HFFc6 (cell line): ENCODE measurements around the gene SLC34A1. TPM values are rescaled to one million over a fixed set of nuclear protein-coding genes. Genes with fewer than 3 reads are reported as not detected.
A peak's percentile ranks its signal among the peaks of the same experiment; 100 is the strongest.

Experiments
- DNase-seq: peaks from one replicate; pipeline ENCODE4 v3.0.0-alpha.2; 2018
- H3K27ac Mint-ChIP-seq: 2 replicates; pipeline ENCODE4 v1.8.0; 2020; ENCODE audit warnings: mild to moderate bottlenecking, mixed read lengths
- H3K27me3 Mint-ChIP-seq: 2 replicates; pipeline ENCODE4 v1.8.0; 2021; ENCODE audit warnings: mild to moderate bottlenecking, moderate library complexity, mixed read lengths; ENCODE audit not compliant: insufficient read depth
- H3K36me3 Mint-ChIP-seq: 2 replicates; pipeline ENCODE4 v1.8.0; 2021; ENCODE audit warnings: low read depth, mixed read lengths
- H3K4me1 Mint-ChIP-seq: 2 replicates; pipeline ENCODE4 v1.8.0; 2020; ENCODE audit warnings: low read depth, mixed read lengths
- H3K4me3 Mint-ChIP-seq: 2 replicates; pipeline ENCODE4 v1.8.0; 2020; ENCODE audit warnings: mild to moderate bottlenecking, moderate library complexity, mixed read lengths
- H3K9me3 Mint-ChIP-seq: 2 replicates; pipeline ENCODE4 v1.8.0; 2020; ENCODE audit warnings: mild to moderate bottlenecking, mixed read lengths
- total RNA-seq, 6 experiments: library from RNA; stranded (reverse); fragmentation: NEBNext Ultra II Directional; extraction: Animal tissue kit (Norgen Biotek cat#: 25700); gene quantifications; 2 replicates in 1 of 6; 3 replicates in 5 of 6; pipeline ENCODE4 v1.2.3, GENCODE V29; 2021
- TF ChIP-seq, protein P1 (sequence below): fragments of 200-600 bp; sonication (generic); IDR thresholded peaks from 2 replicates; pipeline ENCODE4 v1.5.0; 2021; ENCODE audit warnings: antibody characterized with exemption, mild to moderate bottlenecking

The SLC34A1 gene
- total RNA-seq, 6 experiments from 2014 or later: not detected

DNA sequence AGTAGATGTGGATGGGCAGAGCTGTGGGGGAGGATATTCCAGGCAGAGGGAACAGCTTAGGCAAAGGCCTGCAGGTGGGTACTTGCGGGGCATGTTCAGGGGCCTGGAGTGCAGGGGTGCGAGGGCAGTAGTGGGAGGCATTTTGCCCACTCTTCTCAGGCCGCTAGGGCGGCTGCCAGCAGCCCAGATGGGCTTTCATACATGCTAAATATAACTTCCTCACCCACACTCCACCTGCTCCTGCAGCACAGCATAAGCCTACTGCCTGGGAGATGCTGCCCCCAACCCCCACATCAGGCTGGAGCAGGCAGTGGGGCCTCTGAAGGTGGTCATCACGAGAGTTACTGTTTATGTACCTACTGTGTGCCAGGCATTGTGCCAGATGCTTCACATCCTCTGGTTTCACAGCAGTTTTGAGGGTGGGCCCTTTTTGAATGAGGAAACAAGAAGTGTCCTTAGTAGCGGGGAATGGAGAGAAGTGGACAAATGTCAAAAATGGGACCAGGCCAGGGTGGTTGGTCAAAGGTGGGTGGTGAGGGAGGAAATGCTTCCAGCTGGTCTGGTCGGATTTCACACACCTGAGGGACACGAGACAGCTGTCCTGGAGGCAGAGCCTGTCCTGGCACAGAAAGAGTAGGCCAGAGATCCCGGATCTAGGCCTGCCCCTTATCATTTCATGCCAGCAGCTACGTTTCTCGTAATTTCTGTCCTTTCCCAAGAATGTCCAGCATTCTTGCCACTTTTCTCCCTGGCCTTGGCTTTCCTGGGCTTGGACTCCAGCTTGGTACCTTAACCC is 14.4 kb upstream of the SLC34A1 start:
- no peak for DNase-seq
- no peaks in the 10 kb centered on the region for H3K9me3 Mint-ChIP-seq
- peaks cover 18% of the 10 kb centered on the region for H3K27me3 Mint-ChIP-seq
- TF ChIP-seq, protein P1, sequence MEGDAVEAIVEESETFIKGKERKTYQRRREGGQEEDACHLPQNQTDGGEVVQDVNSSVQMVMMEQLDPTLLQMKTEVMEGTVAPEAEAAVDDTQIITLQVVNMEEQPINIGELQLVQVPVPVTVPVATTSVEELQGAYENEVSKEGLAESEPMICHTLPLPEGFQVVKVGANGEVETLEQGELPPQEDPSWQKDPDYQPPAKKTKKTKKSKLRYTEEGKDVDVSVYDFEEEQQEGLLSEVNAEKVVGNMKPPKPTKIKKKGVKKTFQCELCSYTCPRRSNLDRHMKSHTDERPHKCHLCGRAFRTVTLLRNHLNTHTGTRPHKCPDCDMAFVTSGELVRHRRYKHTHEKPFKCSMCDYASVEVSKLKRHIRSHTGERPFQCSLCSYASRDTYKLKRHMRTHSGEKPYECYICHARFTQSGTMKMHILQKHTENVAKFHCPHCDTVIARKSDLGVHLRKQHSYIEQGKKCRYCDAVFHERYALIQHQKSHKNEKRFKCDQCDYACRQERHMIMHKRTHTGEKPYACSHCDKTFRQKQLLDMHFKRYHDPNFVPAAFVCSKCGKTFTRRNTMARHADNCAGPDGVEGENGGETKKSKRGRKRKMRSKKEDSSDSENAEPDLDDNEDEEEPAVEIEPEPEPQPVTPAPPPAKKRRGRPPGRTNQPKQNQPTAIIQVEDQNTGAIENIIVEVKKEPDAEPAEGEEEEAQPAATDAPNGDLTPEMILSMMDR: no peak
- H3K4me3 Mint-ChIP-seq: no peak overlapping the region
- no peak overlapping the region for H3K27ac Mint-ChIP-seq
- no peaks in the 10 kb centered on the region; the same call in 1 of the 2 replicates for H3K36me3 Mint-ChIP-seq
- peaks cover 21% of the 10 kb centered on the region for H3K4me1 Mint-ChIP-seq

DNA sequence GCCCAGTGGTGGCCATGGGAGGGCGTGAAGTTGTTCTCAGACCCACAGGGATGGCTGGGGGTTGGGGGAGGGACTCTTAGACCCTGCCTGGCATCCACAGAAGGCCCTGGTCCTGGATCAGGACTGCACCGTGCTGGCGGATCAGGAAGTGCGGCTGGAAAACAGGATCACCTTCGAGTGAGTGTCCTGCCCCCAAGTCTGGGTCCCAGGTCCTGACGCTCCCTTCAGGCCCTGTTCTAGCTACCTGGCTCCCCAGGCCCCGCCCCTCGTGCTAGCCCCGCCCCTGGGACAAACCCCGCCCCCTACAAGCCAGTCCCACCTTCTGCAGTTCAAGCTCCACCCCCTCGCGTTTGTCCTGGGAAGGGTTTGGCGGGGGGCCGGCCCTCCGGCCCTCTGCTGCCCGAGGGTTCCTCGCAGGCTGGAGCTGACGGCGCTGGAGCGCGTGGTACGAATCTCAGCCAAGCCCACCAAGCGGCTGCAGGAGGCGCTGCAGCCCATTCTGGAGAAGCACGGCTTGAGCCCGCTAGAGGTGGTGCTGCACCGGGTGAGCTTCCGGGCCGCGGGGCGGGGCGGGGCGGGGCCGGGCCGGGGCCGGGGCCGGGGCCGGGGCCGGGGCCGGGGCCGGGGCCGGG is 13.6 kb upstream of the SLC34A1 start:
- no peak overlapping the region for H3K27ac Mint-ChIP-seq
- H3K4me1 Mint-ChIP-seq: peaks cover 21% of the 10 kb centered on the region
- H3K27me3 Mint-ChIP-seq: peaks cover 18% of the 10 kb centered on the region
- DNase-seq: peak; percentile 47
- H3K36me3 Mint-ChIP-seq: no peaks in the 10 kb centered on the region; the same call in 1 of the 2 replicates
- H3K9me3 Mint-ChIP-seq: no peaks in the 10 kb centered on the region
- H3K4me3 Mint-ChIP-seq: no peak overlapping the region
- TF ChIP-seq, protein P1: peak; percentile 51

DNA sequence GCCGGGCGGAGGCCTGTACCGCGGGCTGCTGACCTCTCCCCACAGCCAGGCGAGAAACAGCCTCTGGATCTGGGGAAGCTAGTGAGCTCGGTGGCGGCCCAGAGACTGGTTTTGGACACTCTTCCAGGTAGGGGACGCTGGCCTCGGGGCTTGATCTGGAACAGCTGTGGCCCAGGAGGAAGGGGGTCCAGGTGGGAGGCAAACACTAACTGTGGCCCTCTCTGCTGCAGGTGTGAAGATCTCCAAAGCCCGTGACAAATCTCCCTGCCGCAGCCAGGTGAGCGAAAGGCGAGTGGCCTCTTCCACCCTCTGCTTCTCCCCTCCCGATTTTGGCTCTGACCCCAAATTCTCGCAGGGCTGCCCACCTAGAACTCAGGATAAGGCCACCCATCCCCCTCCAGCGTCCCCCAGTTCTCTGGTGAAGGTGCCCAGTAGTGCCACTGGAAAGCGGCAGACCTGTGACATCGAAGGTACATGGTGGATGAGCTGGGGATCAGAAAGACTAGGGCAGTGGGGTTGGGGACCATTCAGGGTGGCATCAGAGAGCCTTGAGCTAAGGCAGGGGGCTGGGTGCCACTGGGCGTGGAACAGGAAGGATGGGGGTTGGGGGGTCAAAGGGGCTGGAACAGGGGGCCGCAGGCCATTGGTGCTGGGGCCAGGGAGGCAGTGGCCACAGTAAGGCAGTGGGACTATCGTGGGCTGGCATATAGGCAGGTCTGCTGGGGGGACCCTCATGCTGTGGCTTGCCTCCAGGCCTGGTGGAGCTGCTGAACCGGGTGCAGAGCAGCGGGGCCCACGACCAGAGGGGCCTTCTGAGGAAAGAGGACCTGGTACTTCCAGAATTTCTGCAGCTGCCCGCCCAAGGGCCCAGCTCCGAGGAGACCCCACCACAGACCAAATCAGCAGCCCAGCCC is 12.9 kb upstream of the SLC34A1 start:
- no peaks in the 10 kb centered on the region for H3K9me3 Mint-ChIP-seq
- H3K27me3 Mint-ChIP-seq: peaks cover 23% of the 10 kb centered on the region
- no peaks in the 10 kb centered on the region; the same call in 1 of the 2 replicates for H3K36me3 Mint-ChIP-seq
- H3K4me3 Mint-ChIP-seq: no peak overlapping the region
- no peak for DNase-seq
- H3K4me1 Mint-ChIP-seq: peaks cover 18% of the 10 kb centered on the region
- no peak overlapping the region for H3K27ac Mint-ChIP-seq
- TF ChIP-seq, protein P1: no peak

GRCh38 chr5:177372034-177372896 is 12.0 kb upstream of the SLC34A1 start:
- no peak for DNase-seq
- peaks cover 23% of the 10 kb centered on the region for H3K27me3 Mint-ChIP-seq
- H3K4me3 Mint-ChIP-seq: no peak overlapping the region
- TF ChIP-seq, protein P1: no peak
- H3K4me1 Mint-ChIP-seq: peaks cover 11% of the 10 kb centered on the region
- no peaks in the 10 kb centered on the region for H3K9me3 Mint-ChIP-seq
- H3K27ac Mint-ChIP-seq: no peak overlapping the region
- H3K36me3 Mint-ChIP-seq: no peaks in the 10 kb centered on the region; the same call in 1 of the 2 replicates
